Measurements from ENCODE around the gene SIAH1.

- no peak for TF ChIP-seq NR1H2 (CRISPR knock-in tag; IDR thresholded peaks at IDR 0.05)
- TF ChIP-seq, protein P1, sequence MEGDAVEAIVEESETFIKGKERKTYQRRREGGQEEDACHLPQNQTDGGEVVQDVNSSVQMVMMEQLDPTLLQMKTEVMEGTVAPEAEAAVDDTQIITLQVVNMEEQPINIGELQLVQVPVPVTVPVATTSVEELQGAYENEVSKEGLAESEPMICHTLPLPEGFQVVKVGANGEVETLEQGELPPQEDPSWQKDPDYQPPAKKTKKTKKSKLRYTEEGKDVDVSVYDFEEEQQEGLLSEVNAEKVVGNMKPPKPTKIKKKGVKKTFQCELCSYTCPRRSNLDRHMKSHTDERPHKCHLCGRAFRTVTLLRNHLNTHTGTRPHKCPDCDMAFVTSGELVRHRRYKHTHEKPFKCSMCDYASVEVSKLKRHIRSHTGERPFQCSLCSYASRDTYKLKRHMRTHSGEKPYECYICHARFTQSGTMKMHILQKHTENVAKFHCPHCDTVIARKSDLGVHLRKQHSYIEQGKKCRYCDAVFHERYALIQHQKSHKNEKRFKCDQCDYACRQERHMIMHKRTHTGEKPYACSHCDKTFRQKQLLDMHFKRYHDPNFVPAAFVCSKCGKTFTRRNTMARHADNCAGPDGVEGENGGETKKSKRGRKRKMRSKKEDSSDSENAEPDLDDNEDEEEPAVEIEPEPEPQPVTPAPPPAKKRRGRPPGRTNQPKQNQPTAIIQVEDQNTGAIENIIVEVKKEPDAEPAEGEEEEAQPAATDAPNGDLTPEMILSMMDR (IDR thresholded peaks at IDR 0.05), result no peak
- TF ChIP-seq, protein P2, sequence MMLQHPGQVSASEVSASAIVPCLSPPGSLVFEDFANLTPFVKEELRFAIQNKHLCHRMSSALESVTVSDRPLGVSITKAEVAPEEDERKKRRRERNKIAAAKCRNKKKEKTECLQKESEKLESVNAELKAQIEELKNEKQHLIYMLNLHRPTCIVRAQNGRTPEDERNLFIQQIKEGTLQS (CRISPR knock-in tag; conservative IDR thresholded peaks at IDR 0.05), result no peak
- TF ChIP-seq ZNF263 (CRISPR knock-in tag; IDR thresholded peaks at IDR 0.05; ENCODE audit: low read depth), result no peak
- TF ChIP-seq GABPB1 (CRISPR knock-in tag; IDR thresholded peaks at IDR 0.05), result no peak
- TF ChIP-seq ESRRA (CRISPR knock-in tag; IDR thresholded peaks at IDR 0.05; ENCODE audit: borderline replicate concordance), result no peak
Observed at GRCh38 chr16:48342591-48342990, 42.6 kb downstream of the SIAH1 start.

Data from WTC11 (cell line).